AG08395 (cell line): Measurements from ENCODE around the gene CDHR1.
A peak's percentile ranks its signal among the peaks of the same experiment; 100 is the strongest.

Experiments used
- DNase-seq: peaks from one replicate; pipeline ENCODE4 v3.0.0; 2012; ENCODE audit warnings: mixed read lengths, low spot score

CDHR1 gene

GRCh38 chr10:84230359-84230758, 36.0 kb downstream of the CDHR1 start:
- no peak for DNase-seq

DNA sequence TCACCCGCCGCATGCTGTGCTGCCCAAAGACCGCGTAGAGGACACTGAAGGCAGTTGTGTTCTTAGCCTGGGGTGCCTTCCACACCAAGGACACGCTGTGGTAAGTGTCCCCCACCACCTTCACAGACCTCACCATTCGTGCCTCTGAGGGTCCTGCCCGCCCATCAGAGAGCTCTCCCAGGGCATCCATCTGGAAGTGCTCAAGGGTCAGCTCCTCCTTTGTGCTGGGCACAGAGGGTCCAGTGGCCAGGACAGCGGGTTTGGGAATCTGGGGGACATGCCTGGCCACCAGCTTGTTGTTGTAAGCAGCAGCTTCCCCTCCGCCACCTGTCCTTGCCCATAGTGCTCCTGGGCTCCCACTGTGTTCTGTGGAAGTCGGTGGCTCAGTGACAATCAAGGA, 38.0 kb downstream of the CDHR1 start:
- no peak for DNase-seq

GRCh38 chr10:84233940-84234339, 39.6 kb downstream of the CDHR1 start:
- DNase-seq = no peak

GRCh38 chr10:84234479-84234878, 40.1 kb downstream of the CDHR1 start:
- DNase-seq = no peak

- no peak for DNase-seq
Observed at GRCh38 chr10:84235096-84235495, 40.8 kb downstream of the CDHR1 start.

- no peak for DNase-seq
Observed at GRCh38 chr10:84236807-84237198, 42.5 kb downstream of the CDHR1 start.

- no peak for DNase-seq
Observed at GRCh38 chr10:84237199-84238051, 43.1 kb downstream of the CDHR1 start.

DNA sequence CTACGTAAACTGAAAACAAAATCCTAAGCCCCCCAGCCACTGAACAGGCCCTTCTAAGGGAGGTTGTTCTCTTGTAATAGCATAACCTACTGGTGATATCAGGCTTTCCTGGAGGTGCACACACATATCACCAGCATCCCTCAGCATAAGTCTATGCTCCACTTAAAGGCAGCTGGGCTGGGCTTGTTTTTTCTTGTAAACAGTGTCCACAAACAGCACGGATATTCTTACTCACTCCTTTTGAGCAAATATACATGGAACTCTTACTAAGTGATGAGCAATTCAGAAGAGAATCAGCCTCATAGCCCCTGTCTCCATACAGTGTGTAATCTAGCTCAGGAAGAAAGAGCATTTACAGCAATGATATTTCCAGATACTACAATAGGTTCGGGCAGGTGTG, 44.6 kb downstream of the CDHR1 start:
- DNase-seq = no peak

DNA sequence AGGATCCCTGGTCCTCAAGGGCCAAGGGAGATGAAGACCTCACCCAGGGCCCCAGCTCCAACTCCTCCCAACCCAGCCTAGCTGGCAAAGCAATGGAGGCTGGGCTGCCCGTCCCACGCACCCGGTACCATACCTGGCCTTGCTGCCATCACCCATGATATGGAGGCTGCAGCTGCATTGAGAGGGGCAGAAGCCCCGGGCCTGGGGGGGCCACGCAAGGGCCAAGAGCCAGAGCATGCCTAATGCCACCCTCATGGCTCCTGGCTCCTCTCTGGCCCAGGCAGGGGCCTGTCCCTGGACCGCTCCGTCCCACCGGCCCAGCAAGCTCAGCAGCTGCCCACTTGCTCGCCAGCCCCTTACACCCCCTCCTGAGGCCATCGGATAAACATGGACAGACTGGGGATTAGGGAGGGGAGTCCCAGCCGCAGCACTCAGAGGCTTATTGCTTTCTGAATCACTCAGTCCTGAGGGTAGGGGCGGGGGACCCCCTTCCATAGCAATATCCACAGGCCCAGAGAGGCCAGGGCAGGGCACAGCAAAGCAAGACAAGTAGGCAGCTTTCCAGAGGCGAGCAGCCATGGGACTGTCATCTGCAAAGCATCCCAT, 47.0 kb downstream of the CDHR1 start, which contains the start of gene LRIT1:
Gene LRIT1 (minus strand): TSS at position 362 of the 606 bp plus-strand sequence. CDS start 107 bp downstream, at position 255.
- DNase-seq = no peak

DNA sequence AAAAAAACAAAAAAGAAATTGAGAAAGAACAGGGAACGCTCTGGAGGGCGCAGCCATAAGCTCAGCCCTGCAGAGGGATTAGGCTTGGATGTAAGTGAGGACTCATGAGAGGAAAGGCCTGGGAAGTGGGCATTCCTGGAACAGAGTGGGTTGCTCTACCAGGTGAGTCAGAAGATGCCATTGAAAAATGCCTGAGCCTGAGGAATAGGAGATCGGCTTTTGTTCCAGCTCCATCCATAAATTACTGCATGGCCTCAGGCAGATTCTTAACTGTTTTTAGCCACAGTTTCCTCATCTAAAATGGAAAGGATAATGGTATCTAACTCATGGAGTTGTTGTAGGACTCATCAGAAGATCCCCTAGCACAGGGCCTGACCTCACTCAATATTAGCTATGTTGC, 49.4 kb downstream of the CDHR1 start:
- no peak for DNase-seq

GRCh38 chr10:84244651-84245270, 50.4 kb downstream of the CDHR1 start, which contains the start of gene RGR:
Gene RGR, plus strand, starts transcription at chr10:84245053. Its CDS starts 38 bp downstream, at chr10:84245091.
- DNase-seq = no peak

DNA sequence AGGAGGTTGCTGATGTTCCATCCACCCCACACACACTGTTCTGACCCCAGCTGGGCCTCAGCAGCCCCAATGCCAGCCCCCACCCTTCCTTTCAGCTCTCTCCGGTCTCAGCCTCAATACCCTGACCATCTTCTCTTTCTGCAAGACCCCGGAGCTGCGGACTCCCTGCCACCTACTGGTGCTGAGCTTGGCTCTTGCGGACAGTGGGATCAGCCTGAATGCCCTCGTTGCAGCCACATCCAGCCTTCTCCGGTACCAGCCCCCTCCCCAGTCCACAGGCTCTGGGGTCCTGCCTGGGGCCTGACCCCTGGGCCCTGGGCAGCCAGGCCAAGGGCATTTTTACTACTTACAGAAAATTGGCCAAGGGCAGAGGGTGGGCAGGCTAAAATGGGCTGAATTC, 53.2 kb downstream of the CDHR1 start:
- no peak for DNase-seq

DNA sequence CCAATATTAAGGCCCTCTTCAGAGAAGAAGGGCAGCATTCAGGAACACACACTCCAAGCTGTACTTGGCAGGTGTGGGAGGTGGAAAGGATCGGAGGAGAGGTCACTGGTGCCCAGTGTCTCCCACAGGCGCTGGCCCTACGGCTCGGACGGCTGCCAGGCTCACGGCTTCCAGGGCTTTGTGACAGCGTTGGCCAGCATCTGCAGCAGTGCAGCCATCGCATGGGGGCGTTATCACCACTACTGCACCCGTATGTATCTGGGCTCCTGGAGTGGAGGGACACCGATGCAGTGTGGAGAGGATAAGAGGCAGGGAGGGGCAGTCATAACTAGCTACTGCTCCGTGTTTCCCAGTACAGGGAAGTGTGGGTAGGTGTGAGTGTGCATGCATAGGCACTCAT, 54.5 kb downstream of the CDHR1 start:
- no peak for DNase-seq

DNA sequence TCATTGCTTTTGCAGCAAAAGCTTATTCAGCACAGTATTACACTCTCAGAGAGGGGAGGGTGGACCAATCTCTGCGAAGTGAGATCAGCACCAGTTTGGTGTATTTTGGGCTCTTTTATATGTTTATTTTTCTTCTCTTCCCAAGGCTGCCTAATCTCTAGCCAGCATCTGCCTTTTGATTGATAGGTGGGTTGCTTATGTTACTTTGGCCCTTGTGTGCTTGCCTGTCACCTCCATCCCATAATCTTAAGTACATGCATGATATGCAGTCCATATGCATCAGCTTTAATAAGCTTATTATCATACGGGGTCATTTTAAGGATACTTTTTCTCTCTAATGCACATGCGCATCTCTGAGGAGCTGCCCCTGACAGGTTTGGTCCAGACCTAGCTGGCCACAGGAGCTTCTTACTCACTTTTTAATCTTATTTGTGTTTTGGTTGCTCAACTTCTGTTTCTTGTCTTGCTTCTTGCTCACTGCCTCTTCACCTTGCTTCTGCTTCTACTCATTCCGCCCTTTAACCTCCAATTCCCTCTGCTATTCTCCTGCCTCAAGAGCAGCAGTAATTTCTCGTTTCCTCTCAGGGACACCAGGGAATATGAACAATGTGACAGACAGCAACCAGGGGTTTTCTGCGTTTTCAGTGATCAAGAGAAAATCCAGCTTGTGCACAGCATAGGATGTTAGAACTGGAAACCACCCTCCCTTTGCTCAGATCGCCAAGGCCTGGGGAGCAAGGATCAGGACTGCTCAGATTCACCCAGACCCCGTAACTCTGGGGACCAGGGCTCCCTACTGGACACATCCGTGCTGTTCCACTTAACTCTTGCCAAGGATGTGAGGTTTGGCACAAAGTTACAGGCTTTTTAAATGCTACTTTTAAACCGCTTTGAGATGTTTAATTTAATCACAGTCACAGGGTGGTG, 60.5 kb downstream of the CDHR1 start:
- DNase-seq = no peak

DNA sequence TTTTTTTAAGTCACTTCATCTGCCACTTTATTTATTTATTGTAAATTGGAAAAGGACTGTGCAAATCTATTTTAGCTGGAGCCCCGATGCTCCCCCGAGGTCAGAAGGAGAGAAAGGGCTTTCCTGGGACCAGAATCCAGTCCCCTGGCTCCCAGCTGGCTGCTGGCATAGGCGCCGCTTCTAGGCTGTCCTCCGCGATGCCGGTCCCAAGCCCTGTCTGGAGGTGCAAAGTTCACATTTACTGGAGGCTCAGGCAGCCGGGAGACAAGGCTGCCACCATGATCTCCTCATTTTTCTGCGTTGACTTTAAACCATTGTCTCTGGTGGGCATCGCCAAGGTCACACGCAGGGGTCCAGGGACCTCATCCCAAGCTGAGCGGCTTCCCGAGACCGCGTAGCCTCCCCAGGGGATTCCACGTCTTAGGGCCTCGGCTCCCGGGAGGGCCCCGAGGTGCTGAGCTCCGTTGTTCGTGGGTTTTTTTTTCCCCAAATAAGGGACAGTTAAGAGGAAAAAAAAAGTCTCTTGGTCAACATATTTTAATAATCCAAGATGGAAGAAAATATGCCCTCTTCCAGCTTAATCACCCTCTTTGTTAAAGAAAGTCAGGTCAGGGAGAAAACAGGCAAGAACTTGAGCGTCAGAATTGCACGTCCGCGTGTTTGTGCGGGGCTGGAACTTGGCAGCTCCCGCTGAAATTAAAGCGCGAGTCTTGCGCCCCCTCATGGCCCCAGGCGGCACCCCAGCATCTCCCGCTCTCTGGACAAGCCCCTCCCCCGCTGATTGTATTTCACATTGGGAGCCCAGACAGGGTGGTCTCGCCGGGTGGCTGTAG, 62.4 kb downstream of the CDHR1 start:
- peak; percentile 41 for DNase-seq

DNA sequence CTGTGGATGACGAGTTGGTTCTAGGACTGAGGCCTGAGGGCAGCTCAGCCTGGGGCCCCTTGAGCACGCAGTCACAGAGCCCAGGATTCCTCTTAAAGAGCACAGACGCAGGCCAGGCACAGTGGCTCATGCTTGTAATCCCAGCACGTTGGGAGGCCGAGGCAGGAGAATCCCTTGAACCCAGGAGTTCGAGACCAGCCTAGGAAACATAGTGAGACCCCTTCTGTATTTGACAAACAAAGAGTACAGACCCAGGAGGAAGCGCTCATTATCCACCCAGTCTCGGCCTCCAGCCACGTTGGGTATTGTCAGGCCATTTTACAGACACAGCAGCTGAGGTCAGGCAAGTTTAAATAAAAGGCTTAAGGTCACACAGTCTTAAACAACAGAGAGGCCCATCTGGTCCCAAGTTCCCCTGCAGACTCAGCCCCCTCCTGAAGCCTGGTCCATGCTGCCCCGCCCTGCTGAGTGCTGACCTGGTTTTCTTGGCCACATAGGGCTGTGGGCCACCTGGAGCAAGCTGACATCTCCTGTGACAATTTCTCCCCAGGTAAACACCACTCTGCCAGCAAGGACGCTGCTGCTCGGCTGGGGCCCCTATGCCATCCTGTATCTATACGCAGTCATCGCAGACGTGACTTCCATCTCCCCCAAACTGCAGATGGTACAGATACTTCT, 63.1 kb downstream of the CDHR1 start:
- no peak for DNase-seq

GRCh38 chr10:84258034-84258695, 63.8 kb downstream of the CDHR1 start:
- no peak for DNase-seq

- DNase-seq = no peak
Observed at GRCh38 chr10:84261236-84261915, 67.0 kb downstream of the CDHR1 start.
